ENCODE measurements around the gene HOXC11.

The HOXC11 gene

GRCh38 chr12:54010972-54011664, 38.2 kb downstream of the HOXC11 start:
- no peak overlapping the region for H3K4me3 ChIP-seq (ENCODE audit: low read length)
- no peak for TF ChIP-seq CTCF (IDR thresholded peaks at IDR 0.05; ENCODE audit: insufficient read depth, low read depth, low read length, missing control alignments)
- DNase-seq (ENCODE audit: low read depth): no peak

- DNase-seq (ENCODE audit: low read depth): no peak
- no peak for TF ChIP-seq CTCF (IDR thresholded peaks at IDR 0.05; ENCODE audit: insufficient read depth, low read depth, low read length, missing control alignments)
- no peak overlapping the region for H3K4me3 ChIP-seq (ENCODE audit: low read length)
Measured at GRCh38 chr12:54011665-54012532, 39.0 kb downstream of the HOXC11 start.

- no peak for TF ChIP-seq CTCF (IDR thresholded peaks at IDR 0.05; ENCODE audit: insufficient read depth, low read depth, low read length, missing control alignments)
- H3K4me3 ChIP-seq (ENCODE audit: low read length): no peak overlapping the region
- no peak for DNase-seq (ENCODE audit: low read depth)
Measured at GRCh38 chr12:54012631-54013409, 39.9 kb downstream of the HOXC11 start.

GRCh38 chr12:54014377-54015017, 41.6 kb downstream of the HOXC11 start:
- H3K4me3 ChIP-seq (ENCODE audit: low read length): no peak overlapping the region
- no peak for DNase-seq (ENCODE audit: low read depth)
- TF ChIP-seq CTCF (IDR thresholded peaks at IDR 0.05; ENCODE audit: insufficient read depth, low read depth, low read length, missing control alignments): no peak

- no peak for DNase-seq (ENCODE audit: low read depth)
- H3K4me3 ChIP-seq (ENCODE audit: low read length): no peak overlapping the region
- no peak for TF ChIP-seq CTCF (IDR thresholded peaks at IDR 0.05; ENCODE audit: insufficient read depth, low read depth, low read length, missing control alignments)
Measured at GRCh38 chr12:54015018-54015931, 42.3 kb downstream of the HOXC11 start.

- DNase-seq (ENCODE audit: low read depth): no peak
- no peak for TF ChIP-seq CTCF (IDR thresholded peaks at IDR 0.05; ENCODE audit: insufficient read depth, low read depth, low read length, missing control alignments)
- H3K4me3 ChIP-seq (ENCODE audit: low read length): no peak overlapping the region
Measured at GRCh38 chr12:54016051-54016450, 43.1 kb downstream of the HOXC11 start.
